ENCODE data around the gene MRPL17.

Gene MRPL17

GRCh38 chr11:6655020-6655789 is 27.9 kb downstream of the MRPL17 start:
- Histone ChIP-seq H3K9me3 (replicated peaks in 1 of 2; ENCODE audit: control insufficient read depth in 2 of 2, insufficient read depth in 1 of 2, low read depth in 1 of 2, low read length in 2 of 2) (no peaks in the 10 kb centered on the region), H3K14ac (ENCODE audit: low read length) (no peak overlapping the region), H4K91ac (ENCODE audit: low read depth, low read length, poor library complexity) (no peak overlapping the region), H3K18ac (ENCODE audit: low read length) (peak overlapping the region; percentile 78), H3K4me3 (ENCODE audit: low read length in 2 of 2) (peak overlapping the region; percentile 84 to 88), H3K4ac (ENCODE audit: low read length) (no peak overlapping the region), H3K23ac (ENCODE audit: low read depth, low read length, poor library complexity) (no peak overlapping the region), H4K8ac (ENCODE audit: low read depth, low read length) (no peak overlapping the region), H3K4me2 (ENCODE audit: insufficient read depth, low read length, poor library complexity, severe bottlenecking) (peak overlapping the region; percentile 60), H2BK15ac (ENCODE audit: low read length) (no peak overlapping the region), H2BK120ac (ENCODE audit: low read depth, low read length) (no peak overlapping the region), H3K27me3 (ENCODE audit: control insufficient read depth in 3 of 3, insufficient read depth in 3 of 3, low read depth in 1 of 3, low read length in 3 of 3) (peaks cover 0 to 27% (median 3%) of the 10 kb centered on the region in 3 experiments), H2AFZ (ENCODE audit: low read length) (peak overlapping the region; percentile 74), H3K4me1 (ENCODE audit: control insufficient read depth in 2 of 2, insufficient read depth in 1 of 2, low read depth in 1 of 2, low read length in 2 of 2) (peaks cover 8 to 19% of the 10 kb centered on the region in 2 donors), H3K79me1 (ENCODE audit: low read depth, low read length) (no peaks in the 10 kb centered on the region), H2BK12ac (ENCODE audit: low read length) (no peak overlapping the region), H3K27ac (replicated peaks; ENCODE audit: low read length) (no peak overlapping the region), H2AK5ac (ENCODE audit: low read depth, low read length) (peak overlapping the region; percentile 31), H2BK5ac (ENCODE audit: low read length) (no peak overlapping the region), H3K9ac (ENCODE audit: low read depth, low read length, poor library complexity) (peak overlapping the region; percentile 87), H3K36me3 (replicated peaks in 1 of 2; ENCODE audit: control insufficient read depth in 2 of 2, insufficient read depth in 2 of 2, low read length in 2 of 2) (peaks cover 0 to 39% of the 10 kb centered on the region in 2 donors)
- WGBS, 2 donors (ENCODE audit: extremely low coverage in 2 of 2, insufficient read length in 2 of 2, insufficient replicate concordance in 1 of 2): no CpG with 5 or more reads among the region's 84 CpGs
- DNase-seq (ENCODE audit: low spot score): no peak

- H3K18ac ChIP-seq (ENCODE audit: low read length): no peak overlapping the region
- no CpG with 5 or more reads among the region's 9 CpGs for WGBS, 2 donors (ENCODE audit: extremely low coverage in 2 of 2, insufficient read length in 2 of 2, insufficient replicate concordance in 1 of 2)
- no peaks in the 10 kb centered on the region for H3K9me3 ChIP-seq (replicated peaks in 1 of 2; ENCODE audit: control insufficient read depth in 2 of 2, insufficient read depth in 1 of 2, low read depth in 1 of 2, low read length in 2 of 2)
- H3K9ac ChIP-seq (ENCODE audit: low read depth, low read length, poor library complexity): no peak overlapping the region
- H4K8ac ChIP-seq (ENCODE audit: low read depth, low read length): no peak overlapping the region
- DNase-seq (ENCODE audit: low spot score): no peak
- H2AFZ ChIP-seq (ENCODE audit: low read length): peak overlapping the region; percentile 74
- peaks cover 8 to 19% of the 10 kb centered on the region in 2 donors for H3K4me1 ChIP-seq (ENCODE audit: control insufficient read depth in 2 of 2, insufficient read depth in 1 of 2, low read depth in 1 of 2, low read length in 2 of 2)
- H3K4ac ChIP-seq (ENCODE audit: low read length): no peak overlapping the region
- no peak overlapping the region for H2BK12ac ChIP-seq (ENCODE audit: low read length)
- peak overlapping the region; percentile 84 to 88 for H3K4me3 ChIP-seq (ENCODE audit: low read length in 2 of 2)
- H3K14ac ChIP-seq (ENCODE audit: low read length): no peak overlapping the region
- H3K4me2 ChIP-seq (ENCODE audit: insufficient read depth, low read length, poor library complexity, severe bottlenecking): no peak overlapping the region
- no peak overlapping the region for H2BK5ac ChIP-seq (ENCODE audit: low read length)
- no peak overlapping the region for H3K27ac ChIP-seq (replicated peaks; ENCODE audit: low read length)
- H2BK15ac ChIP-seq (ENCODE audit: low read length): no peak overlapping the region
- no peaks in the 10 kb centered on the region for H3K79me1 ChIP-seq (ENCODE audit: low read depth, low read length)
- H3K27me3 ChIP-seq (ENCODE audit: control insufficient read depth in 3 of 3, insufficient read depth in 3 of 3, low read depth in 1 of 3, low read length in 3 of 3): peaks cover 0 to 27% (median 3%) of the 10 kb centered on the region in 3 experiments
- peak overlapping the region; percentile 31 for H2AK5ac ChIP-seq (ENCODE audit: low read depth, low read length)
- no peak overlapping the region for H4K91ac ChIP-seq (ENCODE audit: low read depth, low read length, poor library complexity)
- H2BK120ac ChIP-seq (ENCODE audit: low read depth, low read length): no peak overlapping the region
- H3K36me3 ChIP-seq (replicated peaks in 1 of 2; ENCODE audit: control insufficient read depth in 2 of 2, insufficient read depth in 2 of 2, low read length in 2 of 2): peaks cover 0 to 46% of the 10 kb centered on the region in 2 donors
- no peak overlapping the region for H3K23ac ChIP-seq (ENCODE audit: low read depth, low read length, poor library complexity)
These were observed 28.7 kb downstream of the MRPL17 start for GRCh38 chr11:6654281-6655019.

- H3K18ac ChIP-seq (ENCODE audit: low read length): no peak overlapping the region
- no peak overlapping the region for H3K27ac ChIP-seq (replicated peaks; ENCODE audit: low read length)
- H2AFZ ChIP-seq (ENCODE audit: low read length): no peak overlapping the region
- no peak overlapping the region for H3K23ac ChIP-seq (ENCODE audit: low read depth, low read length, poor library complexity)
- no peak overlapping the region for H2BK12ac ChIP-seq (ENCODE audit: low read length)
- DNase-seq (ENCODE audit: low spot score): no peak
- no peak overlapping the region for H2AK5ac ChIP-seq (ENCODE audit: low read depth, low read length)
- WGBS, 2 donors (ENCODE audit: extremely low coverage in 2 of 2, insufficient read length in 2 of 2, insufficient replicate concordance in 1 of 2): no CpG with 5 or more reads among the region's 2 CpGs
- H3K4me3 ChIP-seq (ENCODE audit: low read length in 2 of 2): no peak overlapping the region
- no peak overlapping the region for H3K9ac ChIP-seq (ENCODE audit: low read depth, low read length, poor library complexity)
- peaks cover 0 to 27% (median 3%) of the 10 kb centered on the region in 3 experiments for H3K27me3 ChIP-seq (ENCODE audit: control insufficient read depth in 3 of 3, insufficient read depth in 3 of 3, low read depth in 1 of 3, low read length in 3 of 3)
- no peak overlapping the region for H3K4me2 ChIP-seq (ENCODE audit: insufficient read depth, low read length, poor library complexity, severe bottlenecking)
- H3K36me3 ChIP-seq (replicated peaks in 1 of 2; ENCODE audit: control insufficient read depth in 2 of 2, insufficient read depth in 2 of 2, low read length in 2 of 2): peaks cover 0 to 54% of the 10 kb centered on the region in 2 donors
- H2BK15ac ChIP-seq (ENCODE audit: low read length): no peak overlapping the region
- no peak overlapping the region for H4K91ac ChIP-seq (ENCODE audit: low read depth, low read length, poor library complexity)
- H3K4me1 ChIP-seq (ENCODE audit: control insufficient read depth in 2 of 2, insufficient read depth in 1 of 2, low read depth in 1 of 2, low read length in 2 of 2): peaks cover 4 to 19% of the 10 kb centered on the region in 2 donors
- H3K79me1 ChIP-seq (ENCODE audit: low read depth, low read length): no peaks in the 10 kb centered on the region
- H2BK120ac ChIP-seq (ENCODE audit: low read depth, low read length): no peak overlapping the region
- H4K8ac ChIP-seq (ENCODE audit: low read depth, low read length): no peak overlapping the region
- no peak overlapping the region for H3K4ac ChIP-seq (ENCODE audit: low read length)
- no peak overlapping the region for H2BK5ac ChIP-seq (ENCODE audit: low read length)
- H3K14ac ChIP-seq (ENCODE audit: low read length): no peak overlapping the region
- no peaks in the 10 kb centered on the region for H3K9me3 ChIP-seq (replicated peaks in 1 of 2; ENCODE audit: control insufficient read depth in 2 of 2, insufficient read depth in 1 of 2, low read depth in 1 of 2, low read length in 2 of 2)
These were observed 29.5 kb downstream of the MRPL17 start for GRCh38 chr11:6653656-6654055.

DNA sequence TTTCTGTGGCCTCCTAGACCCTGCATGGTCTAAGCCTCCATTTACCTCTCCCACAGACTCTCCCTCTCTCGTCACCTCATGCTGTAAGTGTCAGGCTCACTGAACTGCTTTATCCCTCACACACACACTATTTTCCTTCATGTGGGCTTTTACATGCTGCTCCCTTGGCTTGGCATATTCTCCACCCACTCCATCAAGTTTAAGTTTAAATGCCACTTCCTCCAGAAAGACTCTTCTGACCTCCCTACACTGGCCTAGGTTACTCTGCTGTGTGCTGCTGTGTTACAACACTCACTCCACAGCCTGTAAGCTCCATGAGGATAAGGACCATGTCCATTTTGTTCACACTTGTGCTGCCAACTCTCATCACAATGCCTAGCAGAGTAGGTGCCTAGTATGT is 30.0 kb downstream of the MRPL17 start:
- Histone ChIP-seq H3K36me3 (replicated peaks in 1 of 2; ENCODE audit: control insufficient read depth in 2 of 2, insufficient read depth in 2 of 2, low read length in 2 of 2) (peaks cover 0 to 60% of the 10 kb centered on the region in 2 donors), H3K18ac (ENCODE audit: low read length) (no peak overlapping the region), H3K9me3 (replicated peaks in 1 of 2; ENCODE audit: control insufficient read depth in 2 of 2, insufficient read depth in 1 of 2, low read depth in 1 of 2, low read length in 2 of 2) (no peaks in the 10 kb centered on the region), H4K91ac (ENCODE audit: low read depth, low read length, poor library complexity) (no peak overlapping the region), H2BK120ac (ENCODE audit: low read depth, low read length) (no peak overlapping the region), H2BK5ac (ENCODE audit: low read length) (no peak overlapping the region), H2AFZ (ENCODE audit: low read length) (no peak overlapping the region), H2BK12ac (ENCODE audit: low read length) (no peak overlapping the region), H3K9ac (ENCODE audit: low read depth, low read length, poor library complexity) (no peak overlapping the region), H3K27ac (replicated peaks; ENCODE audit: low read length) (no peak overlapping the region), H3K14ac (ENCODE audit: low read length) (no peak overlapping the region), H2AK5ac (ENCODE audit: low read depth, low read length) (no peak overlapping the region), H4K8ac (ENCODE audit: low read depth, low read length) (no peak overlapping the region), H3K23ac (ENCODE audit: low read depth, low read length, poor library complexity) (no peak overlapping the region), H3K4me3 (ENCODE audit: low read length in 2 of 2) (no peak overlapping the region), H3K79me1 (ENCODE audit: low read depth, low read length) (no peaks in the 10 kb centered on the region), H2BK15ac (ENCODE audit: low read length) (no peak overlapping the region), H3K27me3 (ENCODE audit: control insufficient read depth in 3 of 3, insufficient read depth in 3 of 3, low read depth in 1 of 3, low read length in 3 of 3) (peaks cover 0 to 27% (median 3%) of the 10 kb centered on the region in 3 experiments), H3K4ac (ENCODE audit: low read length) (no peak overlapping the region), H3K4me1 (ENCODE audit: control insufficient read depth in 2 of 2, insufficient read depth in 1 of 2, low read depth in 1 of 2, low read length in 2 of 2) (peaks cover 3 to 19% of the 10 kb centered on the region in 2 donors), H3K4me2 (ENCODE audit: insufficient read depth, low read length, poor library complexity, severe bottlenecking) (no peak overlapping the region)
- WGBS, 2 donors (ENCODE audit: extremely low coverage in 2 of 2, insufficient read length in 2 of 2, insufficient replicate concordance in 1 of 2): no CpG with 5 or more reads among the region's 1 CpG
- no peak for DNase-seq (ENCODE audit: low spot score)

Data from neuronal stem cell (in vitro differentiated cells).